ENCODE measurements around the gene FAM171A2. TPM values are rescaled to one million over a fixed set of nuclear protein-coding genes. Genes with fewer than 3 reads are reported as not detected.

The FAM171A2 gene
- total and polyA plus RNA-seq, 4 donors = 0.05 to 2.0 (median 0.45) TPM; not detected in 1

Other genes with a start within 250 kb of the FAM171A2 start
- gene HDAC5, start 240.2 kb downstream of the FAM171A2 start, total RNA-seq = 10 to 100 TPM; 69.7 to 82.6 TPM
- gene HDAC5, start 240.2 kb downstream of the FAM171A2 start, polyA plus RNA-seq = 10 to 100 TPM; 28.9 to 83.4 TPM
- gene HROB, start 221.9 kb downstream of the FAM171A2 start, total RNA-seq = 1 to 10 TPM in 1 of 2 donors, under 1 TPM in 1; 0.58 to 1.3 TPM
- gene HROB, start 221.9 kb downstream of the FAM171A2 start, polyA plus RNA-seq = 1 to 10 TPM in 1 of 2 donors, not detected in 1; 1.7 TPM
- 1 to 10 TPM; 1.4 to 2.1 TPM for gene ASB16, start 193.1 kb downstream of the FAM171A2 start, total RNA-seq
- 1 to 10 TPM in 1 of 2 donors, under 1 TPM in 1; 0.88 to 1.4 TPM for gene ASB16, start 193.1 kb downstream of the FAM171A2 start, polyA plus RNA-seq
- 10 to 100 TPM; 25.8 to 39.7 TPM for gene TMUB2, start 176.9 kb downstream of the FAM171A2 start, total RNA-seq
- 10 to 100 TPM; 13.4 to 59.8 TPM for gene TMUB2, start 176.9 kb downstream of the FAM171A2 start, polyA plus RNA-seq
- 10 to 100 TPM; 62.9 to 67.5 TPM for gene ATXN7L3, start 164.0 kb downstream of the FAM171A2 start, total RNA-seq
- 10 to 100 TPM; 18.7 to 35.7 TPM for gene ATXN7L3, start 164.0 kb downstream of the FAM171A2 start, polyA plus RNA-seq
- 10 to 100 TPM; 39.1 to 75.4 TPM for gene UBTF, start 144.2 kb downstream of the FAM171A2 start, total RNA-seq
- 10 to 100 TPM; 26.5 to 45.9 TPM for gene UBTF, start 144.2 kb downstream of the FAM171A2 start, polyA plus RNA-seq
- gene SLC4A1, start 95.7 kb downstream of the FAM171A2 start, total RNA-seq = 10 to 100 TPM in 1 of 2 donors, 1 to 10 TPM in 1; 1.5 to 10.2 TPM
- gene SLC4A1, start 95.7 kb downstream of the FAM171A2 start, polyA plus RNA-seq = under 1 TPM; 0.08 to 0.25 TPM
- gene RUNDC3A, start 55.3 kb downstream of the FAM171A2 start, total RNA-seq = under 1 TPM in 1 of 2 donors, not detected in 1; 0.75 TPM
- under 1 TPM; 0.26 to 0.50 TPM for gene RUNDC3A, start 55.3 kb downstream of the FAM171A2 start, polyA plus RNA-seq
- 10 to 100 TPM; 50.2 to 61.5 TPM for gene SLC25A39, start 39.0 kb downstream of the FAM171A2 start, total RNA-seq
- 100 to 1,000 TPM in 1 of 2 donors, 10 to 100 TPM in 1; 54.6 to 107 TPM for gene SLC25A39, start 39.0 kb downstream of the FAM171A2 start, polyA plus RNA-seq
- gene GRN, start 18.6 kb downstream of the FAM171A2 start, total RNA-seq = 100 to 1,000 TPM; 162 to 248 TPM
- gene GRN, start 18.6 kb downstream of the FAM171A2 start, polyA plus RNA-seq = 100 to 1,000 TPM; 125 to 145 TPM
- 1 to 10 TPM; 3.3 to 3.4 TPM for gene ITGA2B, start 25.8 kb upstream of the FAM171A2 start, total RNA-seq
- 1 to 10 TPM in 1 of 2 donors, under 1 TPM in 1; 0.38 to 1.2 TPM for gene ITGA2B, start 25.8 kb upstream of the FAM171A2 start, polyA plus RNA-seq
- 10 to 100 TPM; 42.7 to 56.5 TPM for gene GPATCH8, start 139.6 kb upstream of the FAM171A2 start, total RNA-seq
- 10 to 100 TPM in 1 of 2 donors, 1 to 10 TPM in 1; 4.9 to 11.8 TPM for gene GPATCH8, start 139.6 kb upstream of the FAM171A2 start, polyA plus RNA-seq
- gene FZD2, start 193.6 kb upstream of the FAM171A2 start, total RNA-seq = 10 to 100 TPM in 1 of 2 donors, 1 to 10 TPM in 1; 7.4 to 22.1 TPM
- 1 to 10 TPM; 3.9 to 9.8 TPM for gene FZD2, start 193.6 kb upstream of the FAM171A2 start, polyA plus RNA-seq

All from aorta (tissue), 4 donors.